BJ (cell line): ENCODE results near the gene MAFB. TPM values are rescaled to one million over a fixed set of nuclear protein-coding genes. Genes with fewer than 3 reads are reported as not detected.

ENCODE experiments used
- CTCF ChIA-PET: fragments of 350-600 bp; formaldehyde crosslinking; extraction: SDS; loops from one replicate; lab custom pipeline; 2021; ENCODE audit warnings: antibody characterized with exemption, inconsistent platforms; lab: Yijun Ruan, JAX
- POLR2A ChIA-PET: fragments of 300-600 bp; sonication (Branson Sonifier 250); formaldehyde crosslinking; extraction: SDS; loops from one replicate; lab custom pipeline; 2021; ENCODE audit warnings: antibody characterized with exemption; lab: Charles Lee
- DNase-seq: peaks from one replicate; pipeline ENCODE4 v3.0.0-alpha.2; 2011; ENCODE audit warnings: low read depth
- H3K27me3 ChIP-seq: 2 replicates; pipeline ENCODE4 v1.6.0; 2011; ENCODE audit warnings: low read length; ENCODE audit not compliant: control insufficient read depth, insufficient read depth
- H3K36me3 ChIP-seq: 2 replicates; pipeline ENCODE4 v1.5.1; 2011; ENCODE audit warnings: low read length; ENCODE audit not compliant: control insufficient read depth, insufficient read depth
- H3K4me3 ChIP-seq: 2 replicates; pipeline ENCODE4 v1.5.1; 2011; ENCODE audit warnings: low read depth, mild to moderate bottlenecking, control low read depth, low read length
- CTCF ChIP-seq: IDR thresholded peaks from 2 replicates; pipeline ENCODE4 v1.5.1; 2011; ENCODE audit warnings: low read depth, mild to moderate bottlenecking, control low read depth, inconsistent platforms, low read length, moderate library complexity; ENCODE audit not compliant: insufficient read depth
- polyA plus RNA-seq: library from polyadenylated mRNA; depleted of rRNA; stranded (reverse); fragments of >200 nt; gene quantifications from 2 replicates; pipeline ENCODE4 v1.2.3, GENCODE V29; 2011

MAFB gene
- polyA plus RNA-seq, 1 experiment = 0.06 TPM

GRCh38 chr20:40682104-40682981 is 6.7 kb downstream of the MAFB start:
- ChIA-PET POLR2A (no interaction called here), CTCF (no interaction called here)
- no peak for DNase-seq
- TF ChIP-seq CTCF = no peak
- Histone ChIP-seq H3K4me3 (no peak overlapping the region), H3K36me3 (no peaks in the 10 kb centered on the region), H3K27me3 (peaks cover 11% of the 10 kb centered on the region)

- no peak overlapping the region for H3K4me3 ChIP-seq
- POLR2A ChIA-PET = no interaction called here
- DNase-seq = no peak
- CTCF ChIA-PET = interaction anchor here (2.1 kb wide), 1 partner anchor 8 kb away, joined by 7 read pairs; no protein-coding TSS in a partner anchor
- no peak for TF ChIP-seq CTCF
- peaks cover 11% of the 10 kb centered on the region for H3K27me3 ChIP-seq
- no peaks in the 10 kb centered on the region for H3K36me3 ChIP-seq
Measured at GRCh38 chr20:40681684-40682083, 7.4 kb downstream of the MAFB start.

GRCh38 chr20:40681165-40681564 is 7.9 kb downstream of the MAFB start:
- no peak for DNase-seq
- ChIA-PET POLR2A (no interaction called here), CTCF (interaction anchor here (2.1 kb wide), 1 partner anchor 9 kb away, joined by 7 read pairs; no protein-coding TSS in a partner anchor)
- peaks cover 6% of the 10 kb centered on the region for H3K27me3 ChIP-seq
- no peak overlapping the region for H3K4me3 ChIP-seq
- no peak for TF ChIP-seq CTCF
- no peaks in the 10 kb centered on the region for H3K36me3 ChIP-seq

GRCh38 chr20:40680161-40680959 is 8.7 kb downstream of the MAFB start:
- Histone ChIP-seq H3K4me3 (no peak overlapping the region), H3K27me3 (peaks cover 6% of the 10 kb centered on the region), H3K36me3 (no peaks in the 10 kb centered on the region)
- no peak for TF ChIP-seq CTCF
- ChIA-PET CTCF (interaction anchor here (2.1 kb wide), 1 partner anchor 10 kb away, joined by 7 read pairs; no protein-coding TSS in a partner anchor), POLR2A (no interaction called here)
- DNase-seq = no peak

- DNase-seq = no peak
- ChIA-PET CTCF (interaction anchor here (0.9 to 3.4 kb wide), 2 partner anchors 10 to 19 kb away, joined by 4 to 26 read pairs; partner anchors contain the start of gene MAFB), POLR2A (no interaction called here)
- H3K4me3 ChIP-seq = no peak overlapping the region
- peaks cover 6% of the 10 kb centered on the region for H3K27me3 ChIP-seq
- no peak for TF ChIP-seq CTCF
- H3K36me3 ChIP-seq = no peaks in the 10 kb centered on the region
Measured at GRCh38 chr20:40679184-40679583, 9.9 kb downstream of the MAFB start.
